GM19395 (cell line): ENCODE results near the gene CCL2.

Source experiments
- ATAC-seq: cut with Tn5 transposase; IDR thresholded peaks from one replicate; pipeline ENCODE4 v1.9.1; 2021; ENCODE audit warnings: mild to moderate bottlenecking, moderate library complexity; ENCODE audit not compliant: unreplicated experiment

The CCL2 gene

GRCh38 chr17:34261568-34262337, 6.7 kb downstream of the CCL2 start:
- no peak for ATAC-seq

GRCh38 chr17:34265711-34266110, 10.6 kb downstream of the CCL2 start:
- ATAC-seq = no peak

GRCh38 chr17:34269969-34270368, 14.9 kb downstream of the CCL2 start, which contains the start of gene CCL7:
TSS of gene CCL7 (plus strand) at chr17:34270221. CDS start at chr17:34270291, 70 bp downstream.
- ATAC-seq = no peak

GRCh38 chr17:34275881-34276280, 20.8 kb downstream of the CCL2 start:
- ATAC-seq = no peak

- no peak for ATAC-seq
Observed at GRCh38 chr17:34276826-34277225, 21.7 kb downstream of the CCL2 start.

- no peak for ATAC-seq
Observed at GRCh38 chr17:34283571-34283970, 28.5 kb downstream of the CCL2 start.

GRCh38 chr17:34285286-34285792, 30.3 kb downstream of the CCL2 start, which contains the start of gene CCL11:
TSS of gene CCL11 (plus strand) at chr17:34285742. CDS start at chr17:34285809, 67 bp downstream.
- no peak for ATAC-seq

GRCh38 chr17:34287875-34288274, 32.8 kb downstream of the CCL2 start:
- no peak for ATAC-seq

- ATAC-seq = no peak
Observed at GRCh38 chr17:34290586-34290985, 35.5 kb downstream of the CCL2 start.

- no peak for ATAC-seq
Observed at GRCh38 chr17:34291721-34292348, 36.8 kb downstream of the CCL2 start.

GRCh38 chr17:34299027-34299426, 43.9 kb downstream of the CCL2 start:
- ATAC-seq = no peak

GRCh38 chr17:34299956-34300577, 45.0 kb downstream of the CCL2 start:
- no peak for ATAC-seq

GRCh38 chr17:34300652-34301370, 45.7 kb downstream of the CCL2 start:
- ATAC-seq = no peak

- ATAC-seq = no peak
Observed at GRCh38 chr17:34301986-34302385, 46.9 kb downstream of the CCL2 start.

GRCh38 chr17:34302636-34303035, 47.6 kb downstream of the CCL2 start:
- no peak for ATAC-seq

- no peak for ATAC-seq
Observed at GRCh38 chr17:34303606-34304005, 48.5 kb downstream of the CCL2 start.

- no peak for ATAC-seq
Observed at GRCh38 chr17:34305061-34305460, 50.0 kb downstream of the CCL2 start.

- no peak for ATAC-seq
Observed at GRCh38 chr17:34305606-34306005, 50.5 kb downstream of the CCL2 start.

GRCh38 chr17:34306466-34306865, 51.4 kb downstream of the CCL2 start:
- no peak for ATAC-seq
